Activated naive CD8-positive, alpha-beta T cell (primary cell): ENCODE results near the gene ONECUT1.
"Not testable (repeated sequence)": the region's sequence is repeated elsewhere in the genome, so short reads cannot be mapped to it uniquely, and the experiment has no call there.

ENCODE experiments used
- H3K27ac Mint-ChIP-seq: one replicate; pipeline ENCODE4 v1.8.0; 2021; ENCODE audit warnings: mixed read lengths
- H3K27me3 Mint-ChIP-seq: one replicate; pipeline ENCODE4 v1.8.0; 2021; ENCODE audit warnings: mixed read lengths
- H3K36me3 Mint-ChIP-seq: one replicate; pipeline ENCODE4 v1.8.0; 2021; ENCODE audit warnings: mixed read lengths
- H3K4me1 Mint-ChIP-seq: one replicate; pipeline ENCODE4 v1.8.0; 2021; ENCODE audit warnings: low read depth, mixed read lengths
- H3K4me3 Mint-ChIP-seq: one replicate; pipeline ENCODE4 v1.8.0; 2021; ENCODE audit warnings: mild to moderate bottlenecking, mixed read lengths
- H3K9me3 Mint-ChIP-seq: one replicate; pipeline ENCODE4 v1.8.0; 2021; ENCODE audit warnings: low read depth, mixed read lengths

ONECUT1 gene

DNA sequence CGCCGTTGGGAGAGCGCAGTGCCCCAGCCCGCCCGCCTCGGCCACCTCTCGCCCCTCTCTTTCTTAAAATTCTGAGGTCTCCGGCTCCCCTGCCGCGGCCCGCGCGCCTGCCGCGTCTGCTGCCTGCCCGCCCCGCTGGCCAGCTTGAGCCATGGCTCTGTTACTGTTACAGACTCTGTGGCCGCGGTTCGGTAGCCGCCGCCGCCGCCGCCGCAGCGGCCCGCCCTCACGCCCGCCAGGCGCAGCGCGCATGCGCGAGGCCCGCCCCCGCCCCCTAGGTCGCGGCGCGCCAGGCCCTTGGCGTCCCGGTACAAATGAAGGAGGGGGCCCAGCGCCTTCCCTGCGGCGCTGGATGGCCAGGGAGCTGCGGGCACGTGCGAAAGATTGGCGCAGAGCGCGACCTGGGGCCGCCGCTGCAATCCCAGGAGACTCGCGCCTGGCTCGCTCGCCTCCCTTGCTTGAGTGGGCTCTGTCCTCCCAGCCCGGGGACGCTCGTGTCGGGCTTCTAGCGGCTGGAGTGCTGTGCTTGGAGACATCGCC is at the start of gene ONECUT1:
TSS of gene ONECUT1 (minus strand) at position 168 of the 540 bp plus-strand sequence. CDS start 452 bp downstream, outside the sequence.
- H3K4me3 Mint-ChIP-seq: peak within 1 kb of the TSS; percentile 76
- peaks cover 24% of the 10 kb centered on the region for H3K4me1 Mint-ChIP-seq
- no peaks in the 10 kb centered on the region for H3K9me3 Mint-ChIP-seq
- no peak within 1 kb of the TSS for H3K27ac Mint-ChIP-seq
- no peaks in the 10 kb centered on the region for H3K36me3 Mint-ChIP-seq
- peaks cover 44% of the 10 kb centered on the region for H3K27me3 Mint-ChIP-seq

DNA sequence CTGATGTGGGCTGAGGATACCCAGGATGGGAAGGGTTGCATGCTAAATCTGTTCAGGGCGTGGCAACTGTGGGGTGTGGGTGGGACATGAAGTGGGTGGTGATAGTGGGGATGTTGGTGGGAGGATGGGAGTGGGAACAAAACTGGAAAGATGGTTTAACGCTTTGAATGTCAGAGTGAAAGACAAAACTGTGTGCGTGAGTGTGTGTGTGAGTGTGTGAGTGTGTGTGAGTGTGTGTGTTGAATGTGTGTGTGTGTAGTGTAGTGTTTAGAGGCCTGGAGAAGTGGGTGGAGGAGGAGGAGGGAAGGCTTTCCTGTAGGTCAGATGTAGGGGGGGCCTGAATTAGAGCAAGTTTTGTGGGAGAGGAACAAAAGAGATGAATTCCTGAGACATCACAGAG is 44.2 kb upstream of the ONECUT1 start:
- Mint-ChIP-seq H3K36me3 (no peaks in the 10 kb centered on the region), H3K4me1 (no peaks in the 10 kb centered on the region), H3K9me3 (no peaks in the 10 kb centered on the region), H3K27ac (no peak overlapping the region), H3K4me3 (no peak overlapping the region), H3K27me3 (peaks cover 14% of the 10 kb centered on the region)

DNA sequence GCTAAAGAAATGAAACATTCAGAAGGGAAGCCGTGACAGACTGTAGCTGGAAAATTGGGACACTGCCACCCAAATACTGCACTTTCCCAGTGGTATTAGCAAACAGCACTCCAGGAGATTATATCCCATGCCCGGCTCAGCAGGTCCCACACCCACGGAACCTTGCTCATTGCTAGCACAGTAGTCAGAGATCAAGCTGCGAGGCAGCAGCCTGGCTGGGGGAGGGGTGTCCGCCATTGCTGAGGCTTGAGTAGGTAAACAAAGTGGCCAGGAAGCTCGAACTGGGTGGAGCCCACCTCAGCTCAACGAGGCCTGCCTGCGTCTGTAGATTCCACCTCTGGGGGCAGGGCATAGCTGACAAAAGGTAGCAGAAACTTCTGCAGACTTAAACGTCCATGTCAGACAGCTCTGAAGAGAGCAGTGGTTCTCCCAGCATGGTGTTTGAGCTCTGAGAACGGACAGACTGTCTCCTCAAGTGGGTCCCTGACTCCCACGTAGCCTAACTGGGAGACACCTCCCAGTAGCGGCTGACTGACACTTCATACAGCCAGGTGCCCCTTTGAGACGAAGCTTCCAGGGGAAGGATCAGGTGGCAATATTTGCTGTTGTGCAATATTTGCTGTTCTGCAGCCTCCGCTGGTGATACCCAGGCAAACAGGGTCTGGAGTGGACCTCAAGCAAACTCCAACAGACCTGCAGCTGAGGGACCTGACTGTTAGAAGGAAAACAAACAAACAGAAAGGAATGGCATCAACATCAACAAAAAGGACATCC is 34.2 kb upstream of the ONECUT1 start:
- not testable (repeated sequence) for H3K36me3 Mint-ChIP-seq, H3K4me3 Mint-ChIP-seq, H3K27ac Mint-ChIP-seq, H3K4me1 Mint-ChIP-seq, H3K9me3 Mint-ChIP-seq
- peaks cover 28% of the 10 kb centered on the region for H3K27me3 Mint-ChIP-seq

DNA sequence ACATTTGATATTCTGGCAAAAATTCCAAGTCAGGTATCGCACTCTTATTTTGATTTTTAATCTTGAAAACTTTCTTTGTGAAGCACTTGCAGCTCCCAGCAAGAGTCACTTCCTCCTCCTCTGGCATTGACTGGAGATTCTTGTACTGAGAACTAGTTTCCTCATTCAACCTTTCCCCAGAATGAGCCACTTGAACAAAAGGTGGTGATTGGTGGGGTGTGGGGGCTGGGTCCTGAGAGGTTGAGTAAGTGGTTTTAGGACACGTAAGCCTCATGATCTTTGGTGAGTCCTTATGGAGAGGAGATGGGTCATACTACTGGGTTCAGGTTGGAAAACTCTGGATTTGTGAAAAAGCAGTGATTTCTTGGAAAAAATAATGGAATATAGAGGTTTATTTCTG is 32.3 kb upstream of the ONECUT1 start:
- H3K36me3 Mint-ChIP-seq: no peaks in the 10 kb centered on the region
- H3K27me3 Mint-ChIP-seq: peaks cover 40% of the 10 kb centered on the region
- no peaks in the 10 kb centered on the region for H3K9me3 Mint-ChIP-seq
- H3K27ac Mint-ChIP-seq: no peak overlapping the region
- H3K4me3 Mint-ChIP-seq: no peak overlapping the region
- H3K4me1 Mint-ChIP-seq: no peaks in the 10 kb centered on the region

DNA sequence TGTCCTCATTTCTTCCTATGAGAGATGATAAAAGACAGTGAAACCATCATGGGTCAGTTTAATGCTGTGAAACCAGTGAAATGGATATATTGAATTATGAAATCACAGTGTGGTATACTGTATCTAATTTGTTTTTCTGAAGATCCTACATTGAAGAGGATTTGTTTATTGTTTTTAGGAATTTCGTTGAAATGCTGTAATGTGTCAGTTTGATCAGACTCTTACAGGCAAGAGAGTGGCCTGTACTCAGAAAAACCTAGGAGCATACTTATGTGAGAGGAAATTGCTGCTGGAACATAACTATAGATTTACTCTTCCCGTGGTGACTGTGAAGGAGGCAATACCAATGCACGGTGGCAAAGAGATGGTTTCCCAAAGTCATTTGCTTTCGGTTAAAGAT is 29.1 kb upstream of the ONECUT1 start:
- no peaks in the 10 kb centered on the region for H3K9me3 Mint-ChIP-seq
- peaks cover 43% of the 10 kb centered on the region for H3K27me3 Mint-ChIP-seq
- H3K4me1 Mint-ChIP-seq: no peaks in the 10 kb centered on the region
- no peaks in the 10 kb centered on the region for H3K36me3 Mint-ChIP-seq
- no peak overlapping the region for H3K27ac Mint-ChIP-seq
- H3K4me3 Mint-ChIP-seq: no peak overlapping the region

DNA sequence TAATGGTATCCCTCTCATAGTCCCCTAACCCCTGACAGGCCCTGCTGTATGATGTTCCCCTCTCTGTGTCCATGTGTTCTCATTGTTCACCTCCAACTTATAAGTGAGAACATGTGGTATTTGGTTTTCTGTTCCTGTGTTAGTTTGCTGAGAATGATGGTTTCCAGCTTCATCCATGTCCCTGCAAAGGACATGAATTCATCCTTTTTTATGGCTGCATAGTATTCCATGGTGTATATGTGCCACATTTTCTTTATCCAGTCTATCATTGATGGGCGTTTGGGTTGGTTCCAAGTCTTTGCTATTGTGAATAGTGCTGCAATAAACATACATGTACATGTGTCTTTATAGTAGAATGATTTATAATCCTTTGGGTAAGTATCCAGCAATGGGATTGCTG is 25.8 kb upstream of the ONECUT1 start:
- H3K27ac Mint-ChIP-seq, H3K4me3 Mint-ChIP-seq, H3K4me1 Mint-ChIP-seq, H3K9me3 Mint-ChIP-seq, H3K36me3 Mint-ChIP-seq: not testable (repeated sequence)
- H3K27me3 Mint-ChIP-seq: peaks cover 36% of the 10 kb centered on the region

DNA sequence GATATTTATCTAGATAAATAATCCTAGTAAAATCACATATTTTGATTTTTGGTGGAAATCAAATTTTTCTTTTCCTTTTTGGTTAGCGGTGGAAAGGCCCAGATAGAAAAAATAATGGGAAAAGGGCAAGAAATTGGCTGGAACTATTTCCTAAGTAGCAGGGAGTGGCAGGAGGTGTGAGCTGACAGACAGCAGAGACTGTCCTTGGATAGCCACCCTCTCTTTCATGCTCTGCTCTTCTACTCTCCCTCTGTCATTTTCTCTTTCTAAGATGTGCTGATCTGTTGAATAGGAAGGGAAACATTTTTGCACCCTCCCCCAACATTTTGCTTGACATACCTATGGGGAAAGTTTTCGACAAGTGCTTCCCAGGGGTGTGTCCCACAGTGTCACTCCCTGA is 18.9 kb upstream of the ONECUT1 start:
- Mint-ChIP-seq H3K27ac (no peak overlapping the region), H3K4me3 (no peak overlapping the region), H3K27me3 (peaks cover 31% of the 10 kb centered on the region), H3K4me1 (peaks cover 9% of the 10 kb centered on the region), H3K9me3 (no peaks in the 10 kb centered on the region), H3K36me3 (no peaks in the 10 kb centered on the region)

DNA sequence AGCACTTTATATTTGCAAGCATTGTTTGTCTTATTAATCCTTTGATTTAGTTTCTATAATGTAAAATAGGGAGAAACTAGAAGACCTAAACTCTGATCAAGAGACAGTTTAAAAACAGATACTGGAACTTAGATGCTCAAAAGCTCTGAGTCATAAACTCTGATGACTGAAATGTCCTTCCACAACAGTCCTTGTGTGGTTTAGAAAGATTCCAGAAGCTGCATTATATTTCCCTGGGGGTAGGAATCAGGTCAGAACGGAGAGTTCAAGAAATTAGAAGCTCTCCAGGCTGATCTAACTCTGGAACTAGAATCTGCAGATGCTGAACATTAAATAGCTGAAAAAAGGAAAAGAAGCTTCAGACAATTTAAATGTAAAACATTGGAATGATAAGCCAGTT is 18.3 kb upstream of the ONECUT1 start:
- H3K4me1 Mint-ChIP-seq: peaks cover 13% of the 10 kb centered on the region
- no peak overlapping the region for H3K27ac Mint-ChIP-seq
- no peaks in the 10 kb centered on the region for H3K36me3 Mint-ChIP-seq
- no peaks in the 10 kb centered on the region for H3K9me3 Mint-ChIP-seq
- H3K27me3 Mint-ChIP-seq: peaks cover 32% of the 10 kb centered on the region
- no peak overlapping the region for H3K4me3 Mint-ChIP-seq

DNA sequence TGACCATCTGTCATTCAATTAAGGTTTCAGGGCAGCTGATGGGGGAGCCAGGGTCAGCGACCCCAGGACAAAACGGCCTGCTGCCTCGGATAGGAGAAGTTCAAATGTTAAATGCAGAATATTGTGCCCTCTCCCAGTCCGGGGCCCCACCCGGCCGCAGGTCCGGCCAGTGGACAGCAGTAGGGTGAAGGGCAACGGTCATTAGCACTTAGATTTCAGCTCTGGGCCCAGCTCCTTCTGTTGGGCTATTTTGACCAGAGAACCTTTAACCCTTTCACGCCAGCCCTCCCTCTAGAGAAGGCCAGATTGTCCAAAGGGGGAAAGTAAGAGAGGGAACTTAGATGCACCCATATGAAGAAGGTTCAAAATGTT is 16.1 kb upstream of the ONECUT1 start:
- Mint-ChIP-seq H3K27me3 (peaks cover 48% of the 10 kb centered on the region), H3K27ac (no peak overlapping the region), H3K4me3 (no peak overlapping the region), H3K4me1 (peaks cover 17% of the 10 kb centered on the region), H3K9me3 (no peaks in the 10 kb centered on the region), H3K36me3 (no peaks in the 10 kb centered on the region)

DNA sequence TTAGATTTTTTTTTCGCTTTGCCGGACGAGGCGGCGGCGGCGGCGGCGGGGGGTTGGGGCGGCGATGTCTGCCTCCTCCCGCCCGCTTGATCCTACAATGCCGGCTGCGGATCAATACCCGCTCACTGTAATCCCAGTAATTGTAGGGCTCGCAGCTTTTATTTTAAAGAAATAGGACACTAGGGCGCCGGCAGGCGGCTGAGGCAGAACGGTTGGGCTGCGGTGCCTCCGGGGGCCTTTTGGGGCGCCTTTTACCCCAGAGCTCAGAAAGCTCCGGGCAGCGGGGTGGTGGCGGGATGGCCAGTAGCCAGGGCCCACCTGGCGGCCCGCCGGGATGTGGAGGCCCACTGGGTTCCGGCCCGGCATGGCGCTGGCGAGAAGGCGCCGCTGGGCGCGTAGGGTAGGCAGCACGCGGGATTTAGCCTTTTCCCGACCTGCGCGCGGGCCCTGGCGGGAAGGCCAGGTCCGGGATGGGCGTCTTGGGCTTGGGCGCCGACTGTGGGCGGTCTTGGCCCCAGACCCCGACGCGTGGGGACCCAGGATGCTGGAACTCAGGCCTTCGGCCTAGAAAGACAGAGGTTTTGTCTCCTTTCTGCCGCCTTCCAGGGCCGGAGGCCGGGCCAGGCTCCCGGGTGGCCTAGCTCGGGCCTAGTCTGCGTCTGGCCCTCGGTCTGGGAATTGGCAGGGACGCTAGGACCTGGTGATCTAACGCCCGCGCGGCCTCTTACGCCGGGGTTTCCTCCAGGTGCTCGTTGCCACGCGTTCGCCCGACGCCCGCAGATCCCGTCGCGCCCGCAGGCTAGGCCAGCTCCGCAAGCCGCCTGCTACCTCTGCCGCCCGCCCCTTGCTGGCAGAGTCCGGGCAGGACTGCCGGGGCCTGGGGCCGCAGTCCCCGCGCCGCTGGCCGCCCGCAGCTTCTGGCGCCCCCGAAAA is 15.5 kb upstream of the ONECUT1 start:
- Mint-ChIP-seq H3K27me3 (peaks cover 45% of the 10 kb centered on the region), H3K9me3 (no peaks in the 10 kb centered on the region), H3K4me1 (peaks cover 22% of the 10 kb centered on the region), H3K36me3 (no peaks in the 10 kb centered on the region), H3K27ac (no peak overlapping the region), H3K4me3 (peak overlapping the region; percentile 61)

DNA sequence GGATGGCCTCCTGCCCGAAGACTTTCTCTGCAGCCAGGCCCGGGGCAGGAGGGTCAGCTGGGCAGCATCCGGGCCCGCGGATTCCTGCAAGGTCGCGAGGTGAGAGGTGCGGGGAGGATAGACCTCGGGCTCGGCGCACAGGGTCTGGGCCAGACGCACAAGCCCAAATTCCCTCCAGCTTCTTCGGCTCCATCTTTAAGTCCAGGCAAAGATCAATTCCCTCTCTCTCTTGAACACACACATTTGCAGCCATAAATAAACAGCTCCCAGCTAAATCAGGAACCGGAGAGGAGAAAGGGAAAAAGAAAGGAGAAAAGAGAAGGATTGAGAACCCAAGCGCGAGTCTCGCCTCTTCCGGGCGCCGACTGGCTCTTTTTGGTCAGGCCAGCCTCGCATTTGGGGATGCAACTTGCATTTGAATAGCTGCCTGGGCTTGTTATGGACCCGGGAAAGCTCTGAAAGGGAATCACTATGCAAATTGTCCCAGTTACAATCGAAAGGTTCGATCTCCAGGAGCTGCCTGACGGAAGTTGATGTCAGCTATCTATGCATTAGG is 14.5 kb upstream of the ONECUT1 start:
- Mint-ChIP-seq H3K27ac (no peak overlapping the region), H3K4me3 (peak overlapping the region; percentile 81), H3K27me3 (peaks cover 45% of the 10 kb centered on the region), H3K9me3 (no peaks in the 10 kb centered on the region), H3K36me3 (no peaks in the 10 kb centered on the region), H3K4me1 (peaks cover 28% of the 10 kb centered on the region)

DNA sequence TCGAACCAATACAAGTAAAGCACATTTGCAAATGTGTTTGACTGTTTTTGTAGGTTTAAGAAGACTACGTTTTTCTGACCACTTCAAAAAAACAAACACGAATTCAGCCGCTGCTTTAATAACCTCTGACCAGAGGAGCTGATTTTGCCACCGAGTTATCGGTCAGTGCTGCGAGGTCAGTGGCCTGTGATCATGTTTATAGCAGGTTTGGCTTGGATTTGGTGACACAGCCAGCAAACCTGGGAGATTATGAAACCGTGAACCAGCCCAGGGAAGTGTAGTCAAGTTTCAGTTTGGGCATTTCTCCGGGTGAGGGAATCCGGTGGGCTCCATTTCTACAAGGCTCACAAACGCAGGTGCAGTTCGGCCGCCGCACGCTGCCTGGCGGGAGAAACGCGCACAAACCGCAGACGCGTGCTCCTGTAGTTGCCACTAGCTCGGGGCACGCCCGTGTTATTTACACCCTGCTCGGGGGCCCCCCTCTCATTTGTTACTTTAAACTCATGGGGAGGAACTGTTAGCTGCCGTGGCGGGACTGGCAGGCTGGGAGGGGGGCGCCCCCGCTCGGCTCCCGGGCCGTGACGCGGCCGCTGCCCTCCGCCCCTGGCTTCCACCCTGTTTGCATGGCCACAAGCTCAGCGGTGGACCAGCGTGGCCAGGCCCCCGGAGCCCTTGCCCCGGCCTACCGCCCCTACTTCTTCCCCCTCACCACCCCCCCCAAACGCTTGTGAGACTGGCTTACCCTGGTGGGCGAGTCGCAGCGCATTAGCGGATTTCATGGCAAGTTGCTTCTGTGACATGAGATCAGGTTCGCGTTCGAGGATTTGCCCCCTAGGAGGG is 13.6 kb upstream of the ONECUT1 start:
- no peak overlapping the region for H3K27ac Mint-ChIP-seq
- peaks cover 34% of the 10 kb centered on the region for H3K4me1 Mint-ChIP-seq
- H3K4me3 Mint-ChIP-seq: peak overlapping the region; percentile 81
- H3K27me3 Mint-ChIP-seq: peaks cover 40% of the 10 kb centered on the region
- no peaks in the 10 kb centered on the region for H3K9me3 Mint-ChIP-seq
- H3K36me3 Mint-ChIP-seq: no peaks in the 10 kb centered on the region

DNA sequence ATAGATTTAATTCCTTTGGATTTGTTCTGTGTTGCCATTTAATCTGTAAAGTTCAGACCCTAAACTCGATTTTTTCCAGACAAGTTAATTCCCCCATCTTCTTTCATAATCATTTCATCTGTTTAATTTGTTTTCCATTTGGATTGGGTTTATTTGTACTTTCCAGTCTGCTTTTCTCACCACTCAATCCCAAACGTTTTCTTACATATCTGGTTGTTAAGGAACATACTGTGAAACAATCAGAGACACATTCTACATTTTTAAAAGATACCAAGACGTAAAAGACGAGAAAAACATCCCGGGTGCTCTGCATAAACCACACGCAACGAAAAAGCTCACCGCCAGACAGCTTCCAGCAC is 13.0 kb upstream of the ONECUT1 start:
- Mint-ChIP-seq H3K27me3 (peaks cover 38% of the 10 kb centered on the region), H3K36me3 (no peaks in the 10 kb centered on the region), H3K27ac (no peak overlapping the region), H3K4me1 (peaks cover 36% of the 10 kb centered on the region), H3K9me3 (no peaks in the 10 kb centered on the region), H3K4me3 (peak overlapping the region; percentile 71)

DNA sequence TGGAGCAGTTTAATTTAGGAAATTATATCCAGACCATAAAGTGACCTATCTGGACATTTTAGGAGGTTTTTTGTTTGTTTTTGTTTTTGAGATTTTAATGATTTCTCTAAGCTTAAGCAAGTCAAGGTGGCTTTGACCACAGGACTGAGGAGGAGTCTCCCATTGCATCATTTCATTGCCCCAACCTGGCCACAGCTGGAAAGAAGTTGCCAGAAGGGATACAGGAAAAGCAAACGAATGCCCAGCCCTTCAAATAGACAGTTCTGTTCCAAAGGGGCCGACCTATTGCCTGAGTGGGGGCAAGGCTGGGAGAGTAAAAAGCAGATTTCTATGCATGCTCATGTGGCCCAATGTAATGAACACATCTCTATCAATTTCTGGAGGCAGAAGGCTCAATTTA is 12.0 kb upstream of the ONECUT1 start:
- Mint-ChIP-seq H3K4me1 (peaks cover 43% of the 10 kb centered on the region), H3K27ac (no peak overlapping the region), H3K27me3 (peaks cover 41% of the 10 kb centered on the region), H3K36me3 (no peaks in the 10 kb centered on the region), H3K4me3 (no peak overlapping the region), H3K9me3 (no peaks in the 10 kb centered on the region)
